Measurements from ENCODE around the gene ANTXR2. TPM values are rescaled to one million over a fixed set of nuclear protein-coding genes. Genes with fewer than 3 reads are reported as not detected.

ANTXR2 gene
- total RNA-seq, 1 experiment from 2014 or later: not detected

DNA sequence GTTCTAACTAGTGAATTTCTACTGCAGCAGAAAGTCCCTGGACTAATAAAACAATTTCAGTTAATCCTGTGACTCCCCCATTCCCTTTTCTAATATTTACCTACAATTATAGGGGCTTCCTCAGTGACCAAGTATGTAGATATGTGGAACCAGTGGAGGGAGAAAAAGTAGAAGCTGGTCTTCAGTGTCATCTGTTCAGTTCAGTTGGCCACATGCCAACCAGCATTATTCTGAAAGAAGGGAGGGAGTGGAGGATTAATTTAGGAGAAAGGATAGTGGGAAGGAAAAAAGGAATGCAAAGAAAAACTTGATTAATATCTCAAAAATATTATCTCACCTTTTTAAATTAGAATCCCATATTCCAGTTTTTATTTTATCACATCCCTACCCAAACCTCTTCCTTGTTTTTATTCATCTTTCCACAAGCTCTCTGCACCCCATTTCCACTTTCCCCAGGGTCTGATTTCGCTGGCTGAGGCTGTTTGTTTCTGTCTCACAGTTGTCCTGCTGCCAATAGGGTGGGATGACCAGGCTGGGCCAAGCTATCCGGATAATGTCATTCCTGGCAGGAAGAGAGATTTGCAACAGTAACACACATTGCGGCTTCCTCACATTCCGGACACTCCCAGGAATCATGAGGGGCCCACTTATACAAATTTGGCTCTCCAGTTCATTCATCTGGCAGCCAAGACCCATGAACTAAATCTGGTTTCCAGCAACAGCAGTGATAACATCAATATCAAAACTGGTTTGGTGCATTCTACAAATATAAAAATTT lies 24.6 kb upstream of the ANTXR2 start:
- Histone ChIP-seq H3K79me2 (ENCODE audit: low read length) (no peaks in the 10 kb centered on the region), H3K9me3 (ENCODE audit: low read length) (no peaks in the 10 kb centered on the region), H3K4me2 (ENCODE audit: low read depth, low read length, poor library complexity, severe bottlenecking) (no peak overlapping the region), H3K27me3 (ENCODE audit: low read length) (no peaks in the 10 kb centered on the region), H3K27ac (ENCODE audit: low read length) (no peak overlapping the region), H3K36me3 (ENCODE audit: insufficient read depth, low read length) (no peaks in the 10 kb centered on the region), H3K9ac (ENCODE audit: low read length) (no peak overlapping the region), H3K4me3 (ENCODE audit: low read length) (no peak overlapping the region), H3K4me1 (ENCODE audit: low read length) (no peaks in the 10 kb centered on the region), H3K9me2 (replicated peaks; ENCODE audit: insufficient read depth, low read length) (no peaks in the 10 kb centered on the region), H2AFZ (ENCODE audit: low read length) (no peak overlapping the region), H4K20me1 (ENCODE audit: insufficient read depth, low read depth, low read length) (no peaks in the 10 kb centered on the region)
- no peak for DNase-seq

DNA sequence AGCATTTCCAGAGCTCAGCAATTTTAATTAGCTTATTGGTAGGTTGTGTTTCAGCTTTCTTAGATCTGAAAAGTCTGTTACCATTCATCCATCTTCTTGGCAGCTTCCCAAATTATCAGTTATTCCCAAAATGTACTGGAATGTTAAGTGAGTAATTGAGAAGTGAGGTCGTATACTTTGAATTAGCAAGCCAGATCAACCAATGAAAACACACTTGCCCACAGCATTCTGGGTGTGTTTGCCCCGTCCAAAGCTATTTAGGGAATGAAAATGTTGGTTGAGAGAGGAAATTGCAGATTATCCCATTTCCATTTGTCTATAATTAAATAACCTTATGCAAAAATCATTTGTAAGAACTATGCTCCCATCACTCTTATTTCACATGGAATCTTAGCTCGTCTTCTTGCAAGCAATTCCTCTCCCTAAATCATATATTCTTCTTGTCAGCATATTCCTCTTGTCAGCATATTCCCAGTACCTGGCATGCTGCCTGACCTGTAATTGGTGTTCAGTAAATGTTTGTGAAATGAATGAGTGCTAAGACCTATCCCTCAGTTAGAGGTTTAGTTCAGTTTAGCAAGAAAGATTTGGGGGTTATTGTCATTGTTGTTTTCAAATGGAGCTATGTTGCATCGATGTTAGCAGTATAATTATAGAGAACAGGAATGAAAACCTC lies 23.3 kb upstream of the ANTXR2 start:
- Histone ChIP-seq H3K79me2 (ENCODE audit: low read length) (no peaks in the 10 kb centered on the region), H4K20me1 (ENCODE audit: insufficient read depth, low read depth, low read length) (no peaks in the 10 kb centered on the region), H3K36me3 (ENCODE audit: insufficient read depth, low read length) (no peaks in the 10 kb centered on the region), H3K9ac (ENCODE audit: low read length) (no peak overlapping the region), H3K27me3 (ENCODE audit: low read length) (no peaks in the 10 kb centered on the region), H3K4me2 (ENCODE audit: low read depth, low read length, poor library complexity, severe bottlenecking) (no peak overlapping the region), H3K9me3 (ENCODE audit: low read length) (no peaks in the 10 kb centered on the region), H3K4me3 (ENCODE audit: low read length) (no peak overlapping the region), H2AFZ (ENCODE audit: low read length) (no peak overlapping the region), H3K4me1 (ENCODE audit: low read length) (no peaks in the 10 kb centered on the region), H3K27ac (ENCODE audit: low read length) (no peak overlapping the region), H3K9me2 (replicated peaks; ENCODE audit: insufficient read depth, low read length) (no peaks in the 10 kb centered on the region)
- no peak for DNase-seq

GRCh38 chr4:80094191-80094590 lies 21.2 kb upstream of the ANTXR2 start:
- Histone ChIP-seq H3K27ac (ENCODE audit: low read length) (no peak overlapping the region), H3K4me3 (ENCODE audit: low read length) (no peak overlapping the region)
- no peak for DNase-seq

GRCh38 chr4:80093563-80093962 lies 20.5 kb upstream of the ANTXR2 start:
- H3K36me3 ChIP-seq (ENCODE audit: insufficient read depth, low read length): no peaks in the 10 kb centered on the region
- no peak overlapping the region for H3K9ac ChIP-seq (ENCODE audit: low read length)
- no peaks in the 10 kb centered on the region for H3K4me1 ChIP-seq (ENCODE audit: low read length)
- H3K27ac ChIP-seq (ENCODE audit: low read length): no peak overlapping the region
- DNase-seq: no peak
- no peak overlapping the region for H2AFZ ChIP-seq (ENCODE audit: low read length)
- no peaks in the 10 kb centered on the region for H3K9me3 ChIP-seq (ENCODE audit: low read length)
- no peaks in the 10 kb centered on the region for H4K20me1 ChIP-seq (ENCODE audit: insufficient read depth, low read depth, low read length)
- H3K4me3 ChIP-seq (ENCODE audit: low read length): no peak overlapping the region
- H3K4me2 ChIP-seq (ENCODE audit: low read depth, low read length, poor library complexity, severe bottlenecking): no peak overlapping the region
- no peaks in the 10 kb centered on the region for H3K79me2 ChIP-seq (ENCODE audit: low read length)
- no peaks in the 10 kb centered on the region for H3K9me2 ChIP-seq (replicated peaks; ENCODE audit: insufficient read depth, low read length)
- no peaks in the 10 kb centered on the region for H3K27me3 ChIP-seq (ENCODE audit: low read length)

More at GRCh38 chr4:80094191-80094590, 21.2 kb upstream of the ANTXR2 start:
- Histone ChIP-seq H3K79me2 (ENCODE audit: low read length) (no peaks in the 10 kb centered on the region), H3K27me3 (ENCODE audit: low read length) (no peaks in the 10 kb centered on the region), H3K9me3 (ENCODE audit: low read length) (no peaks in the 10 kb centered on the region), H3K9ac (ENCODE audit: low read length) (no peak overlapping the region), H3K36me3 (ENCODE audit: insufficient read depth, low read length) (no peaks in the 10 kb centered on the region), H3K4me2 (ENCODE audit: low read depth, low read length, poor library complexity, severe bottlenecking) (no peak overlapping the region), H2AFZ (ENCODE audit: low read length) (no peak overlapping the region), H3K4me1 (ENCODE audit: low read length) (no peaks in the 10 kb centered on the region), H4K20me1 (ENCODE audit: insufficient read depth, low read depth, low read length) (no peaks in the 10 kb centered on the region), H3K9me2 (replicated peaks; ENCODE audit: insufficient read depth, low read length) (no peaks in the 10 kb centered on the region)

DNA sequence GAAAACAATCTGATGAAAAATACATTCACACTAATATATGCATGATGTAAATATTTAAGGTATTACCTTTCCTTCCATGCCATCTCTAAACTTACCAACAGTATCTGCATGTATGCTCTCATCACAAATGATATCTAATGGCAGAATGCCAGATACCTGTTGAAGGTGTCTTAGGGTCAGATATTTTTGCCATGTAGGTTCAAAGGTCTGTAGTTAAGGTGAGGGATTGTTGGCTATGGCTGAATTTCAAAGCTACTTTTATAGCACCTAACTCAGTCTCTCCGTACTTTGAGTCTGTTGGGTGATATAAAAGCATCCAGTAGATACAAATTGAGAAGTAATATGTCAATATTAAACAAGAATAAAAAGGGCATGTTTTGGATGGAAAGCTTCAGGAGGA lies 19.8 kb upstream of the ANTXR2 start:
- H3K4me3 ChIP-seq (ENCODE audit: low read length): no peak overlapping the region
- no peak overlapping the region for H3K4me2 ChIP-seq (ENCODE audit: low read depth, low read length, poor library complexity, severe bottlenecking)
- DNase-seq: no peak
- H4K20me1 ChIP-seq (ENCODE audit: insufficient read depth, low read depth, low read length): no peaks in the 10 kb centered on the region
- no peaks in the 10 kb centered on the region for H3K79me2 ChIP-seq (ENCODE audit: low read length)
- no peaks in the 10 kb centered on the region for H3K36me3 ChIP-seq (ENCODE audit: insufficient read depth, low read length)
- H3K9me3 ChIP-seq (ENCODE audit: low read length): no peaks in the 10 kb centered on the region
- no peaks in the 10 kb centered on the region for H3K4me1 ChIP-seq (ENCODE audit: low read length)
- H3K9ac ChIP-seq (ENCODE audit: low read length): no peak overlapping the region
- H3K9me2 ChIP-seq (replicated peaks; ENCODE audit: insufficient read depth, low read length): no peaks in the 10 kb centered on the region
- H3K27me3 ChIP-seq (ENCODE audit: low read length): no peaks in the 10 kb centered on the region
- H2AFZ ChIP-seq (ENCODE audit: low read length): no peak overlapping the region
- H3K27ac ChIP-seq (ENCODE audit: low read length): no peak overlapping the region

- Histone ChIP-seq H4K20me1 (ENCODE audit: insufficient read depth, low read depth, low read length) (no peaks in the 10 kb centered on the region), H2AFZ (ENCODE audit: low read length) (no peak overlapping the region)
- no peak for DNase-seq
Observed at GRCh38 chr4:80092088-80092487, 19.1 kb upstream of the ANTXR2 start.

GRCh38 chr4:80091688-80092087 lies 18.7 kb upstream of the ANTXR2 start:
- no peaks in the 10 kb centered on the region for H4K20me1 ChIP-seq (ENCODE audit: insufficient read depth, low read depth, low read length)
- no peak overlapping the region for H3K9ac ChIP-seq (ENCODE audit: low read length)
- H3K36me3 ChIP-seq (ENCODE audit: insufficient read depth, low read length): no peaks in the 10 kb centered on the region
- H3K27me3 ChIP-seq (ENCODE audit: low read length): no peaks in the 10 kb centered on the region
- H3K4me2 ChIP-seq (ENCODE audit: low read depth, low read length, poor library complexity, severe bottlenecking): no peak overlapping the region
- H3K4me3 ChIP-seq (ENCODE audit: low read length): no peak overlapping the region
- no peaks in the 10 kb centered on the region for H3K9me3 ChIP-seq (ENCODE audit: low read length)
- H3K27ac ChIP-seq (ENCODE audit: low read length): no peak overlapping the region
- no peak for DNase-seq
- no peak overlapping the region for H2AFZ ChIP-seq (ENCODE audit: low read length)
- H3K79me2 ChIP-seq (ENCODE audit: low read length): no peaks in the 10 kb centered on the region
- no peaks in the 10 kb centered on the region for H3K9me2 ChIP-seq (replicated peaks; ENCODE audit: insufficient read depth, low read length)
- no peaks in the 10 kb centered on the region for H3K4me1 ChIP-seq (ENCODE audit: low read length)

More at GRCh38 chr4:80092088-80092487, 19.1 kb upstream of the ANTXR2 start:
- H3K9me3 ChIP-seq (ENCODE audit: low read length): no peaks in the 10 kb centered on the region
- H3K4me2 ChIP-seq (ENCODE audit: low read depth, low read length, poor library complexity, severe bottlenecking): no peak overlapping the region
- H3K4me3 ChIP-seq (ENCODE audit: low read length): no peak overlapping the region
- H3K4me1 ChIP-seq (ENCODE audit: low read length): no peaks in the 10 kb centered on the region
- no peak overlapping the region for H3K9ac ChIP-seq (ENCODE audit: low read length)
- no peaks in the 10 kb centered on the region for H3K79me2 ChIP-seq (ENCODE audit: low read length)
- no peaks in the 10 kb centered on the region for H3K9me2 ChIP-seq (replicated peaks; ENCODE audit: insufficient read depth, low read length)
- no peaks in the 10 kb centered on the region for H3K27me3 ChIP-seq (ENCODE audit: low read length)
- no peak overlapping the region for H3K27ac ChIP-seq (ENCODE audit: low read length)
- H3K36me3 ChIP-seq (ENCODE audit: insufficient read depth, low read length): no peaks in the 10 kb centered on the region

DNA sequence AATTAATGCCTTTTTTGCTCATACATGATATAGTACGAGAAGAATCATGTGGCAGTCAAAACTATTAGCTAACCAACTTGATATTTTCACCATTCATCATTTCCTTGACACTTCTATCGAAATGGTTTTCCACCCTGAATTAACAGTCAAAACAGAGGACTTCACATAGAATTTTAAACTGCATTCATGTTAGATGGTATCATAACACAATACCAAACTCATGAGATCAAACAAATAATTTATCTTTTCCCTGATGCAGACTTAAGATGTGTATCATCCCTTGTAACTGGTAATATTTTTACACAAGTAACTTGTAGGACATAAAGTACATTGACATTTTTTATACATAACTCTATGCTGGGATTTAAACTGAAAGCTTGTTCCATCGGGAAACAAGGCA lies 18.2 kb upstream of the ANTXR2 start:
- Histone ChIP-seq H2AFZ (ENCODE audit: low read length) (no peak overlapping the region), H3K9me3 (ENCODE audit: low read length) (no peaks in the 10 kb centered on the region), H3K79me2 (ENCODE audit: low read length) (no peaks in the 10 kb centered on the region), H3K4me2 (ENCODE audit: low read depth, low read length, poor library complexity, severe bottlenecking) (no peak overlapping the region), H3K27me3 (ENCODE audit: low read length) (no peaks in the 10 kb centered on the region), H3K9me2 (replicated peaks; ENCODE audit: insufficient read depth, low read length) (no peaks in the 10 kb centered on the region), H3K4me1 (ENCODE audit: low read length) (no peaks in the 10 kb centered on the region), H4K20me1 (ENCODE audit: insufficient read depth, low read depth, low read length) (no peaks in the 10 kb centered on the region), H3K27ac (ENCODE audit: low read length) (no peak overlapping the region), H3K9ac (ENCODE audit: low read length) (no peak overlapping the region), H3K36me3 (ENCODE audit: insufficient read depth, low read length) (no peaks in the 10 kb centered on the region), H3K4me3 (ENCODE audit: low read length) (no peak overlapping the region)
- DNase-seq: no peak

All from Karpas-422 (cell line).